Lung (tissue), 12 donors: Measurements from ENCODE around the gene HOXD13. TPM values are rescaled to one million over a fixed set of nuclear protein-coding genes. Genes with fewer than 3 reads are reported as not detected.

ENCODE experiments used
- ATAC-seq: fragments of 200-7000 bp; cut with Tn5 transposase; one replicate; pipeline ENCODE4 v1.9.1; 2020; ENCODE audit warnings: moderate number of reproducible peaks; ENCODE audit not compliant: insufficient read depth, low FRiP score
- DNase-seq, 3 donors: peaks; one replicate each; pipeline ENCODE4 v3.0.0-alpha.2; 2013 to 2017
- H3K27ac ChIP-seq, 2 donors: one replicate each; pipeline ENCODE4 v1.5.1; 2013; ENCODE audit warnings: mild to moderate bottlenecking in 2 of 2, moderate library complexity in 2 of 2, control low read depth in 1 of 2, inconsistent platforms in 1 of 2, low read depth in 1 of 2, low read length in 1 of 2
- H3K27me3 ChIP-seq, 3 donors: one replicate each; pipeline ENCODE4 v1.5.1; 2013; ENCODE audit warnings: low read length in 2 of 3; ENCODE audit not compliant: control insufficient read depth in 3 of 3, insufficient read depth in 3 of 3
- H3K36me3 ChIP-seq, 4 donors: one replicate each; pipeline ENCODE4 v1.5.1; 2013; ENCODE audit warnings: low read length in 4 of 4, mild to moderate bottlenecking in 1 of 4, moderate library complexity in 1 of 4; ENCODE audit not compliant: control insufficient read depth in 4 of 4, insufficient read depth in 4 of 4
- H3K4me1 ChIP-seq, 5 donors: one replicate each; pipeline ENCODE4 v1.5.1; 2013; ENCODE audit warnings: low read length in 5 of 5, mild to moderate bottlenecking in 2 of 5, moderate library complexity in 1 of 5; ENCODE audit not compliant: control insufficient read depth in 5 of 5, insufficient read depth in 5 of 5
- H3K4me3 ChIP-seq: one replicate; pipeline ENCODE4 v1.5.1; 2013; ENCODE audit warnings: mild to moderate bottlenecking, control low read depth, moderate library complexity
- H3K9ac ChIP-seq, 2 donors: one replicate each; pipeline ENCODE4 v1.5.1; 2013; ENCODE audit warnings: low read length in 2 of 2, control low read depth in 1 of 2; ENCODE audit not compliant: insufficient read depth in 1 of 2
- H3K9me3 ChIP-seq, 4 donors: one replicate each; pipeline ENCODE4 v1.5.1; 2013; ENCODE audit warnings: low read length in 3 of 4, mild to moderate bottlenecking in 1 of 4, moderate library complexity in 1 of 4; ENCODE audit not compliant: control insufficient read depth in 4 of 4, insufficient read depth in 3 of 4
- WGBS, 2 donors: extraction: QIAGEN DNeasy Blood & Tissue Kit; methylation state at CpG; one replicate each; pipeline ENCODE4 v1.1.7; 2013; 5-methylcytosine and 5-hydroxymethylcytosine counted together
- polyA plus RNA-seq, 2 donors: library from polyadenylated mRNA; stranded (reverse); fragments of 200-250 nt; gene quantifications; one replicate each; pipeline ENCODE4 v1.2.1, GENCODE V29; 2013
- total RNA-seq, 2 donors: library from RNA; depleted of rRNA in 1 of 2; stranded (reverse); fragments of >200 nt in 1 of 2; gene quantifications; one replicate each; pipeline ENCODE4 v1.2.1, GENCODE V29; 2014 to 2021
- TF ChIP-seq, protein P1 (sequence below): IDR thresholded peaks from 2 replicates; pipeline ENCODE4 v1.5.1; 2012; ENCODE audit warnings: mild to moderate bottlenecking; ENCODE audit errors: control extremely low read depth, extremely low read depth
- donor health status: control.
- donor health status: control.
- donor health status: Bipolar disorder and iron deficiency.
- donor health status: healthy.
- donor health status: DM: yes; HTN: yes; CAD: no.

The HOXD13 gene
- total and polyA plus RNA-seq, 4 donors, result not detected

- DNase-seq, result no peak
Measured at GRCh38 chr2:176091329-176092258, 927 bp upstream of the HOXD13 start.

GRCh38 chr2:176093145-176093897 lies 800 bp downstream of the HOXD13 start:
- Histone ChIP-seq H3K4me1 (peaks cover 0 to 26% (median 12%) of the 10 kb centered on the region in 5 donors), H3K27ac (no peak overlapping the region), H3K36me3 (no peaks in the 10 kb centered on the region), H3K9me3 (peaks cover 0 to 17% (median 0%) of the 10 kb centered on the region in 4 donors), H3K9ac (no peak overlapping the region), H3K27me3 (peaks cover 8 to 93% (median 90%) of the 10 kb centered on the region in 3 donors), H3K4me3 (no peak overlapping the region)
- 3 to 5% methylated on average over 53 of the region's 53 CpGs for WGBS, 2 donors
- no peak for ATAC-seq
- TF ChIP-seq, protein P1, sequence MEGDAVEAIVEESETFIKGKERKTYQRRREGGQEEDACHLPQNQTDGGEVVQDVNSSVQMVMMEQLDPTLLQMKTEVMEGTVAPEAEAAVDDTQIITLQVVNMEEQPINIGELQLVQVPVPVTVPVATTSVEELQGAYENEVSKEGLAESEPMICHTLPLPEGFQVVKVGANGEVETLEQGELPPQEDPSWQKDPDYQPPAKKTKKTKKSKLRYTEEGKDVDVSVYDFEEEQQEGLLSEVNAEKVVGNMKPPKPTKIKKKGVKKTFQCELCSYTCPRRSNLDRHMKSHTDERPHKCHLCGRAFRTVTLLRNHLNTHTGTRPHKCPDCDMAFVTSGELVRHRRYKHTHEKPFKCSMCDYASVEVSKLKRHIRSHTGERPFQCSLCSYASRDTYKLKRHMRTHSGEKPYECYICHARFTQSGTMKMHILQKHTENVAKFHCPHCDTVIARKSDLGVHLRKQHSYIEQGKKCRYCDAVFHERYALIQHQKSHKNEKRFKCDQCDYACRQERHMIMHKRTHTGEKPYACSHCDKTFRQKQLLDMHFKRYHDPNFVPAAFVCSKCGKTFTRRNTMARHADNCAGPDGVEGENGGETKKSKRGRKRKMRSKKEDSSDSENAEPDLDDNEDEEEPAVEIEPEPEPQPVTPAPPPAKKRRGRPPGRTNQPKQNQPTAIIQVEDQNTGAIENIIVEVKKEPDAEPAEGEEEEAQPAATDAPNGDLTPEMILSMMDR, result no peak
- DNase-seq, result no peak

More at GRCh38 chr2:176091329-176092258, 927 bp upstream of the HOXD13 start:
- TF ChIP-seq, protein P1, result no peak
- no peak overlapping the region for H3K9ac ChIP-seq
- H3K4me1 ChIP-seq, result peaks cover 0 to 23% (median 1%) of the 10 kb centered on the region in 5 donors
- peaks cover 0 to 20% (median 0%) of the 10 kb centered on the region in 4 donors for H3K9me3 ChIP-seq
- H3K36me3 ChIP-seq, result no peaks in the 10 kb centered on the region
- no peak overlapping the region for H3K27ac ChIP-seq
- peaks cover 8 to 94% (median 92%) of the 10 kb centered on the region in 3 donors for H3K27me3 ChIP-seq
- 5 to 8% methylated on average over 31 of the region's 31 CpGs for WGBS, 2 donors
- no peak for ATAC-seq
- H3K4me3 ChIP-seq, result no peak overlapping the region

DNA sequence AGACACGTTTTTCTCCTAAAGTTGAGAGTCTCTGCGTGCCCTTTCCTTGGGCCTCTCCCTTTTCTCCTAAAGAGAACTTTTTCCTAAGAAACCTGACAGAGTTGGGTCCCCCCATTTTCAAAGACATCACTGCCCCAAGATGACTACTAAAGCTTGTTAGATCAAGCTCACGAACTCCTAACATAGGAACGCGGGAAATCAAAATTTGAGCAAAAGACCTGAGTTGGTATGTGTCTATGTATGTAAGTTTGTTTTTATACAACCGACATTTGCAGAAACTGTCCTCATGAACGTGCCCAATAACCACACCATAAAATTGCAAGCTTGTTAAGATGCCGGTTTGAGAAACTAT lies 1.4 kb downstream of the HOXD13 start:
- DNase-seq, result no peak
- Histone ChIP-seq H3K9me3 (peaks cover 0 to 17% (median 0%) of the 10 kb centered on the region in 4 donors), H3K4me3 (no peak overlapping the region), H3K9ac (no peak overlapping the region), H3K27me3 (peaks cover 12 to 93% (median 89%) of the 10 kb centered on the region in 3 donors), H3K4me1 (peaks cover 0 to 22% (median 11%) of the 10 kb centered on the region in 5 donors), H3K27ac (no peak overlapping the region), H3K36me3 (no peaks in the 10 kb centered on the region)
- TF ChIP-seq, protein P1, result no peak
- WGBS, 2 donors, result 9% methylated on average over 8 of the region's 8 CpGs
- no peak for ATAC-seq
